HG02678 (cell line): ENCODE data around the gene ZDHHC21.
A peak's percentile ranks its signal among the peaks of the same experiment; 100 is the strongest.

Experiments used
- ATAC-seq: cut with Tn5 transposase; IDR thresholded peaks from one replicate; pipeline ENCODE4 v1.9.1; 2021; ENCODE audit warnings: mild to moderate bottlenecking, moderate library complexity; ENCODE audit not compliant: unreplicated experiment

Gene ZDHHC21

GRCh38 chr9:14618836-14619420, 74.3 kb downstream of the ZDHHC21 start:
- no peak for ATAC-seq

DNA sequence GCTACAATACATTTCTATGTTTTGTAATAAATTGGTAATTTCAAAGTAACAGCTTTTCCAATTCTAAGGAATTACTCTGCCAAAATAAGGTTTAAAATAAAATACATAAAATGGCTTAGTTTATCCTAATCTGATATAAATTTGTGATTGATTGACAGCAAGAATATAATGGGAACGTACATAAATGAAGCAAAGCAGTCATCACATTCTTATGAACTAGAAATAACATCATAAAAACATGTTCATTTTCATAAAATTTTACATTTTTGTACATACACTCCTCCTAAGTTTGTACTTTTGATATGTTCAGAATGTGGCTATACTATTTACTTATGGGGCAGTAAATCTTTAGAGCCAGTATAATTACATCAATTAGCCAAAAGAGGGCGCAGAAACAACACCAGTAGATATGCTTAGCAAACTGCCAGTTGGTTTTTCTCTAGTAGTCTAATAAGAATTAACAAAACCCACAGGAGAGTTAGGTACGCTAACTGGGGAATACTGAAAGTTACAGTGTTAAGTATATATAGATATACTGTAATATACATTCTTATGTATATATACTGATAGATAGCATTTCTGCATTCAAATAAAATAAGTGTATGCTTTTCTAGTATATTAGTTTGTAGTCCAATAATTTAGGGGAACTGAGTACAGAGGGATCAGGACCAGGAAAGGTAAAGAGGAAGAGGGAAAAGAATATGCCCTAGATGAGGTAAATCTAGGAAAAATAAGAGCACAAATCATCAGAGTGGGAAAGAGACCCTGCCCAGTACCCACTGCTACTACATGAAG, 76.8 kb downstream of the ZDHHC21 start:
- peak; percentile 95 for ATAC-seq

DNA sequence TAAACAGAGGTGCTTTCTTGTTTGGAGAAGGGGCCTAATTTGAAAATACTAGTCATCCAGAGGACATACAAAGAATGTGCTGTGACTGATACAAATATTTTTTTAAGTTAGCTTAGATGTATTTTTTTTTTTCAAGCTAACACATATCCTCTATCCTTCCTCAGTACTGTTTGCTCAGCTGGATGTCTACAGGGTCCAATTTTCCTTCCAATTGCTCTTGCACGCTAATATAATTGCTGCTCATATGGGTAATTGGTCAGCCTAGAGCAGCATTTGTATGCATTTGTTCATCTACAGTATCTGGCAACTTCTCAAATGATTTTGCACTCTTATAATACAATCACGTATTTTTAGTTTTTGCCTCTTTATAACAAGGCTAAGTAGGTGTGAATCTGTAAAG, 84.7 kb downstream of the ZDHHC21 start:
- ATAC-seq = no peak

GRCh38 chr9:14597171-14597799, 95.9 kb downstream of the ZDHHC21 start:
- ATAC-seq = no peak

- ATAC-seq = no peak
These were observed 99.8 kb downstream of the ZDHHC21 start for GRCh38 chr9:14593406-14593805.

DNA sequence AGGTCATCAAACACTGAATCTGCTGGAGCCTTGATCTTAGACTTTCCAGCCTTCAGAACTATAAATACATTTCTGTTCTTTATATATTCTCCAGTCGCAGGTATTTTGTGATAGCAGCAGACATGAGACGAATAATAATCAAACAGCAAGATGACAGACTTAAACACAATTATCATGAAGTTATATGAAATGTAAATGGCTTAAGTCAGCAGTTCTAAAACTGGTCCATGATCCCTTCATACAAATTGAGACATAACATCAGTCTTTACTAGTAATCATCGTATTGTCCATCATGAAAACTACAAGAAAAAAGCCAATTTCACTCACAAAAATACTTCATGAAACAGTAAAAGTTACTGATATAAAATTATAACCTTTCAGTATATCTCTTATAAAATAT, 101.8 kb downstream of the ZDHHC21 start:
- ATAC-seq = no peak

GRCh38 chr9:14585730-14586473, 107.3 kb downstream of the ZDHHC21 start:
- peak; percentile 99 for ATAC-seq

DNA sequence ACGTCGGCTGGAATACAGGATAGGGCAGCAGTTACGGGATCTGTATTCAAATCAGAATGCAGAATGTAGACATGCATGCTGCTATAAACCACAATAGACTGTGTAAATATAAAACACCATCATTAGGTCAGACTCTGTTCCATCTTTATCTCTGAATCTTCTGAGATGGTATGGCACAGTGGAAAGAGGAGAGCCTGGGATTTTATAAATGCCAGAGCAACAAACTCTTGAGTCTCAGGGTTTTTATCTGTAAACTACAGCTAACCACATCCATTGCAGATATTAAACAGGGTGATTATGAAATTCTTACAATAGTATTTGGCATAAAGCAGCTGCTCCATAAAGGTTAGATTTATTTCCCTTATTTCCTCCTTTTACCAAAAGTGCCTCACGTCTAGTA, 108.7 kb downstream of the ZDHHC21 start:
- no peak for ATAC-seq

DNA sequence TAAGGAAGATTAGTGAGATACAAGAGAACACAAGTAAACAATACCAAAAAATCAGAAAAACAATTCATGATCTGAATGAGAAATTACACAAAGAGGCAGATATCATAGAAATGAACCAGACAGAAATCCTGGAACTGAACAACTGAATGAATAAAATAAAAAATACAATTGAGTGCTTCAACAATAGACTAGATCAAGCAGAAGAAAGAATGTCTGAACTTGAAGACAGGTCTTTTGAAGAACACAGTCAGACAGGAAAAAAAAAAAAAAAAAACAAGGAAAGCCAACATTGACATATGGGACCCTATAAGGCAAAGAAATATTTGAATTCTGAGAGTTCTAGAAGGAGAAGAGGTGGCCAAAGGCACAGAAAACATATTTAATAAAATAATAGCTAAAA, 115.2 kb downstream of the ZDHHC21 start:
- ATAC-seq = no peak

DNA sequence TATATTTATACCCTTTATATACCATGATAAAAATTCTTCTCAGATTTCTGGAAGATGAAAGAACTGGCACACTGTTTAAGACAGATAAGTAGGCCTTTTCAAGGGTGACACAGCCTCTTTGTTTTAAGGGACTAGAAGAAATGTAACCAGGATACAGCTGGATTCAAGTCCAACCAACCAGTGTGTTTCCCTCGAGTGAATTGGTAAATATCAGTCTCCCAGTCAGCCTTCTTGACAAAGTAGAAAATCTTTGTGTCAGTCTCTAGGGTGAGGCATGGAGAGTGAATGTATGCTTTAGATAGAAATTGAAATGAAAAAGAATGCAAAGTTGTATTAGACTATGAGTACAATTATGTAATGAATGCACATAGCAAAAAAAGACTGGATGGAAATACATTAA, 119.1 kb downstream of the ZDHHC21 start:
- ATAC-seq = no peak

DNA sequence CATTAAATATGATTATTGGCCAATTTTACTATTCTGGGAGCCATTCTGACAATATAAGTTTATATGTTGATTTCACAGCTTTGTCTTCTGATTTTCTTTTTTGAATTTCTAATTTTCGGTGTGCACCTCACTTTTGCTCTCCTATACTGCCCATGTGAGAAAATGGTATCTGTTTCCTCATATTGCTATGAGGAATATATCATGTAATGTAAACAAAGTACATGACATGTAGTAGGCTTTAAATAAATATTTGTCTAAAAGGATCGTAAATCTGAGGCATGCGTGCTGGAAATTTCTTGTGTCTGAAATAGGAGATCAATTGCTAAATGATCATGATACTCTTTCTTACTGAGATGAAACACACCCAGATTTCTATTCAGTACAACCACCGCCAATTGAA, 119.9 kb downstream of the ZDHHC21 start:
- no peak for ATAC-seq

- no peak for ATAC-seq
These were observed 127.7 kb downstream of the ZDHHC21 start for GRCh38 chr9:14565352-14566016.

GRCh38 chr9:14563902-14564624, 129.2 kb downstream of the ZDHHC21 start:
- ATAC-seq = no peak

GRCh38 chr9:14561929-14562405, 131.3 kb downstream of the ZDHHC21 start:
- ATAC-seq = no peak
